ENCODE data around the gene CNRIP1.

CNRIP1 gene

DNA sequence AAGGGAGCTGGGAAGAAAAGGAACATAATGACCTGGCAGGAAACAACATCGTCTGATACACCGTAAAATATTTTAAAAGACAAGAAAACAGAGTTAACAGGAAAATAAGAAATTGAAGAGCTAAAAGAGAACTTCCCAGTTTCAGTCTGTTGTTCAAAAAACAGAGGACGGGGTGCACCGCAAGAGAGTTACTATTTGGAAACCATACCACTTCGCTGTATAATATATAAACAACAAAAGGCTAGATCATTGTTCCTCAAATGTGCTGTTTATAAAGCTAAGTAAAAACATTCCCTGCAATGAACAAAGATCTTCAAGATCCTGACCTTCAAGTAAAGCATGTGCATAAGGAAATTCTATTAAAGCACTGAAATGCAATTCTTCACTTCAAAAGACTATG is 69.6 kb downstream of the CNRIP1 start:
- DNase-seq, result no peak

DNA sequence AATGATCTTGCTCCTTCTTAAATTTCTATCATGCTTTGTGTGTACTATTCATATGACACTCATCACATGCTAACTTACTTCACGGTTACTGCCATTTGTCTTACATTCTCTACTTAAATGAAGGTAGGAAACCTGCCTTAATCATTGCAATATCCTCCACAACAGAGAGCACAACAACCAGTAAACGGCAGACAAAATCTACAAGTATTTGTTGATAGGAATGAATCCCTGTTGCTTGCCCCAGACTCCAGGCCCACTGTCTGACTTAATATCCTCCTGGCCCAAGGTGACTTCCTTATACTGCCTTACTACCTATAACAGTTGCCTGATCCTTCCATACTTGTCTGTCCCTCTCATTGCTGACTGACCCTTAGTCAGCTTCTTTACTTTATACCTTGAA is 70.9 kb downstream of the CNRIP1 start:
- no peak for DNase-seq

DNA sequence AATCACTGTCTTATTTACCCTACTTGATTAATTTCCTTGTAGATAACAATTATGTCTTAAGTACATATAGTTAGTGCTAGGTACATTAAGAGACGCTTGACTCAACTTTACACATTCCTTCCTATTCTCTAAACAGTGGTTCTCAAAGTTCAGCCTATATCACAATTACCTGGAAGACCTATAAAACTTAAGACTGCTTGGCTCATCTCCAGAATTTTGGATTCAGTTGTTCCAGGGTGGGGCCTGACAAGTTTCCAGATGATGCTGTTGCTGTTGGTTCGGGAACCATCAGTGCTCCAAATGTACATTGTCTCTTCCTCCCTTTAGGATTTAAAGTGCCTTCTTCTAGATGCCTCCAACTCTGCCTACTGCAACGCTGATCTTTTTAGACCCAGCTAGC is 71.4 kb downstream of the CNRIP1 start:
- no peak for DNase-seq

DNA sequence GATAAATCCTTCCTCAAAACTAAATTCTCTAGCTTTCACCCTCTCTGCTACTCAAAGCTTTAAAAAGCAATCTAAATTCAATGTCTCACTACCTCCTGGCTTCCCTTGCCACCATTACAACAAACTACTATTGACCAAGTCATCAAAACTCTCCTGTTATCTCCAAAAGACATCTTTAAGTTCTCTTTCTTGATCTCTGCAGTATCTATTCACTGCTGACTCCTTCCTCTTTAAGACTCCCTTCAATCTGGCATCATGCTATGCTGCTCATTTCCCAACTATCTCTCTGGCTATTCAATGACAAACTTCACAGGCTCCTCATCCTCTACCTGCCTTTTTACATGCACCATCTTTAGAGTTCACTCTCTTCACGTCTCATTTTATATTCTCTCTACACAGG is 73.4 kb downstream of the CNRIP1 start:
- no peak for DNase-seq

DNA sequence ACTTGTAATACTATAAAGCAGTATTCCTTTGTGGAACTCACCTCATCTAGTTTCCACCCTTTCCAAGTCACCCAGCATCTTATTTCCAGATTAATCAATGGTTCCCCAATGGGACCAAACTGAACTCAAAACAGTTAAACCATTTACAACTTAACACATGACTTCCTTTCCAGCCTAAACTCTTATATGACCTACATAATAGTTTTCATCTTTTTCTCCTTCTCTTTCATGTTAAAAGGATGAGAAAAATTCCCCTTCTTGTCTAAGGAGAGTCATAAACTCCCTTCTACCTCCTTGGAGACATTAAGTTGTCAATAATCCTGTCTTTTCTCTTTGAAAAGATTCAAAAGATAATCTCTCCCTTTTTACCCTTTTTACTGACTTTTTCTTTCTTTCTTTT is 74.1 kb downstream of the CNRIP1 start:
- no peak for DNase-seq

DNA sequence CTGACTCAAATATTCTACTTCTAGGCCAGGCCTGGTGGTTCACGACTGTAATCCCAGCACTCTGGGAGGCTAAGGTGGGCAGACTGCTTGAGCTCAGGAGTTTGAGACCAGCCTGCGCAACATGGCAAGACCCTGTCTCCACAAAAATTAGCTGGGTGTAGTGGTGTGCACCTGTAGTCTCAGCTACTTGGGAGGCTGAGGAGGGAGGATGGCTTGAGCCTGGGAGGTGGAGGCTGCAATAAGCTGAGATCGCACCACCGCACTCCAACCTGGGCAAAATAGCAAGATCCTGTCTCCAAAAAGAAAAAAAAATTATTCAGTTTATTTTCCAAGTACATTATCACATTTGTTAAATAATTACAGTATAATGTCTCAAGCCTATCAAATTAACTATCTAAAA is 74.7 kb downstream of the CNRIP1 start:
- no peak for DNase-seq

DNA sequence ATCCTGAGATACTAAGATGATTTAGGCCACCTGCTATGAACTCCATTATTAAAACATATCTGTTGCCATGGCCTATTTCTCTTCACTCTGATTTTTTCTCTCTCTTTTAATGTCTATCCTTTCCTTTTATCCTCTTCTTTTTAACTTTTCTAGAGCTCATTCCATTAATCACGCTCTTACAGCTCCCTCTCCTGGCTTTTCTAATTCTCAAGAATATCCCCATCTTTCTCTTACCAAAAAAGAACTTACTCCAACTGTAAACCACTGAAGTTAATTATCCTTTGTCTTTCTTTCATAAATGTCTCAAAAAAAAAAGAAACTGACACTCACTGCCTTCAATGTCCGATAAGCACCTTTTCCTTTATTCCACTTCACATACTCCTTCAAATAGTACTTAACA is 75.3 kb downstream of the CNRIP1 start:
- no peak for DNase-seq
